Thyroid gland (tissue), 4 donors: ENCODE data around the gene FAM53B.
"Not testable (repeated sequence)": the region's sequence is repeated elsewhere in the genome, so short reads cannot be mapped to it uniquely, and the experiment has no call there.

Source experiments
- CTCF ChIP-seq, 6 experiments: fragments of 200-600 bp in 3 of 6; fragments of 450-650 bp in 3 of 6; sonication (generic) in 3 of 6; IDR thresholded peaks; one replicate each; pipeline ENCODE4 v1.5.1; 2016 to 2019; ENCODE audit warnings: antibody characterized with exemption in 6 of 6, mild to moderate bottlenecking in 2 of 6, inconsistent platforms in 1 of 6, moderate library complexity in 1 of 6
- POLR2A ChIP-seq, 2 donors: fragments of 450-650 bp; IDR thresholded peaks; one replicate each; pipeline ENCODE4 v1.6.1; 2017; ENCODE audit warnings: antibody characterized with exemption in 2 of 2, mild to moderate bottlenecking in 2 of 2, moderate library complexity in 1 of 2

- TF ChIP-seq CTCF, POLR2A (IDR thresholded peaks at IDR 0.05): not testable (repeated sequence)
Observed at GRCh38 chr10:124588341-124588735, 155.8 kb downstream of the FAM53B start.
